Osteoblast (primary cell): ENCODE measurements around the gene LSM2. TPM values are rescaled to one million over a fixed set of nuclear protein-coding genes. Genes with fewer than 3 reads are reported as not detected.
A peak's percentile ranks its signal among the peaks of the same experiment; 100 is the strongest.

Source experiments
- DNase-seq: peaks from one replicate; pipeline ENCODE4 v3.0.0; 2011; ENCODE audit warnings: low spot score, mixed read lengths; ENCODE audit not compliant: insufficient read length; ENCODE audit errors: missing footprints
- H2AFZ ChIP-seq: 2 replicates; pipeline ENCODE4 v1.6.0; 2011; ENCODE audit warnings: mild to moderate bottlenecking, low read length
- H3K27ac ChIP-seq: 2 replicates; pipeline ENCODE4 v1.5.1; 2011; ENCODE audit warnings: mild to moderate bottlenecking, low read depth, low read length, moderate library complexity
- H3K27me3 ChIP-seq: 2 replicates; pipeline ENCODE4 v1.6.0; 2012; ENCODE audit warnings: mild to moderate bottlenecking, control low read depth, inconsistent platforms, low read length, moderate library complexity; ENCODE audit not compliant: insufficient read depth
- H3K36me3 ChIP-seq: 2 replicates; pipeline ENCODE4 v1.5.1; 2011; ENCODE audit warnings: mild to moderate bottlenecking, low read length, control low read depth, moderate library complexity; ENCODE audit not compliant: insufficient read depth
- H3K4me1 ChIP-seq: 2 replicates; pipeline ENCODE4 v1.5.1; 2011; ENCODE audit warnings: mild to moderate bottlenecking, low read length, control low read depth, moderate library complexity; ENCODE audit not compliant: insufficient read depth
- H3K4me2 ChIP-seq: 2 replicates; pipeline ENCODE4 v1.6.0; 2011; ENCODE audit warnings: mild to moderate bottlenecking, low read length; ENCODE audit not compliant: insufficient read depth
- H3K4me3 ChIP-seq: fragments of 200-600 bp; sonication (generic); 3 replicates; pipeline ENCODE4 v1.5.1; 2012; ENCODE audit warnings: mild to moderate bottlenecking, low read length, inconsistent platforms; ENCODE audit not compliant: insufficient read depth
- H3K79me2 ChIP-seq: 2 replicates; pipeline ENCODE4 v1.6.0; 2012; ENCODE audit warnings: mild to moderate bottlenecking, low read length, control low read depth, inconsistent platforms; ENCODE audit not compliant: insufficient read depth
- H3K9me3 ChIP-seq: 2 replicates; pipeline ENCODE4 v1.5.1; 2011; ENCODE audit warnings: low read depth, low read length, control low read depth
- H4K20me1 ChIP-seq: 2 replicates; pipeline ENCODE4 v1.6.0; 2012; ENCODE audit warnings: mild to moderate bottlenecking, low read length, control low read depth; ENCODE audit not compliant: insufficient read depth
- CTCF ChIP-seq: IDR thresholded peaks from 2 replicates; pipeline ENCODE4 v1.5.1; 2011; ENCODE audit warnings: mild to moderate bottlenecking, low read depth, low read length, moderate library complexity; ENCODE audit errors: extremely low read depth
- total RNA-seq: library from RNA; depleted of rRNA; stranded (reverse); fragments of >200 nt; gene quantifications from 2 replicates; pipeline ENCODE4 v1.2.3, GENCODE V29; 2012

Gene LSM2
- total RNA-seq, 1 donor, result 22.4 TPM

DNA sequence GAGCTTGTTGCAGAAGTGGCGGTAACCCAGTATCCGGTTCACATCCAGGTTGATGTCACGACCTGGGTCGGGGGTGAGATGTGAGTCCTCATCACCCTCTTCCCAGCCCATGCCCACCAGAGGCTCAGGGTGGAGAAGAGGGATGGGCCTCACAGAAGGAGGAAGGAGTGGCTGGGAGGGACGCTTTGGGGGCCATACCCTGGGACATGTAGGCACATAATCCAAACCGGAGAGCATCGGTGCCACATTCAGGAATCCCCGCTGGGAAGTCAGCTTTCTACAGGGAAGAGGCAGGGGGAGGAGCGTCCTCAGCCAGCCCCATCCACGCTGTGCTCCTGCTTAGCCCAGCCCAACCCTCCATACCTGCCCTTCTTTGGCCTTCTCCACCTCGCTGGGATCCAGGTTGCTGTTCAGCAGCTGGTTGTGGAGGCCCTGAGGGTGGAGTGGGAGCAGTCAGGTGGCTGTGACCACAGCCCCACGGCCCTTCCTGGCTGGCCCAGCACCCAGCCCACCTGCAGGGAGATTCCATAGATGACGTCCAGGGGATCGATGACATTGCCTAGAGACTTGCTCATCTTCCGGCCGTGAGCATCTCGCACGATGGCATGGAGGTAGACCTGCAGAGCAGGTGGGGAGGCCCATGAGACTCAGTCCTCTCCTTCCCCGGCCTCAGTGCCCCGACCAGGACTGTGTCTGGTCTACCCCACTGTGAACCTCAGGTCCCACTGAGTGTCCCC, 26.1 kb downstream of the LSM2 start:
- Histone ChIP-seq H3K4me1 (peaks cover 12% of the 10 kb centered on the region), H2AFZ (no peak overlapping the region), H3K36me3 (peaks cover 59% of the 10 kb centered on the region), H3K27ac (no peak overlapping the region), H3K4me3 (no peak overlapping the region), H3K79me2 (no peaks in the 10 kb centered on the region), H3K9me3 (no peaks in the 10 kb centered on the region), H3K4me2 (no peak overlapping the region), H4K20me1 (peaks cover 3% of the 10 kb centered on the region), H3K27me3 (no peaks in the 10 kb centered on the region)
- no peak for TF ChIP-seq CTCF
- peak; percentile 55 for DNase-seq

GRCh38 chr6:31779908-31780307, 26.9 kb downstream of the LSM2 start:
- Histone ChIP-seq H3K27me3 (no peaks in the 10 kb centered on the region), H3K4me3 (no peak overlapping the region), H3K4me1 (peaks cover 12% of the 10 kb centered on the region), H3K4me2 (no peak overlapping the region), H4K20me1 (peaks cover 3% of the 10 kb centered on the region), H3K9me3 (no peaks in the 10 kb centered on the region), H3K79me2 (no peaks in the 10 kb centered on the region), H3K36me3 (peaks cover 51% of the 10 kb centered on the region), H2AFZ (no peak overlapping the region), H3K27ac (no peak overlapping the region)
- TF ChIP-seq CTCF, result no peak
- peak; percentile 57 for DNase-seq

DNA sequence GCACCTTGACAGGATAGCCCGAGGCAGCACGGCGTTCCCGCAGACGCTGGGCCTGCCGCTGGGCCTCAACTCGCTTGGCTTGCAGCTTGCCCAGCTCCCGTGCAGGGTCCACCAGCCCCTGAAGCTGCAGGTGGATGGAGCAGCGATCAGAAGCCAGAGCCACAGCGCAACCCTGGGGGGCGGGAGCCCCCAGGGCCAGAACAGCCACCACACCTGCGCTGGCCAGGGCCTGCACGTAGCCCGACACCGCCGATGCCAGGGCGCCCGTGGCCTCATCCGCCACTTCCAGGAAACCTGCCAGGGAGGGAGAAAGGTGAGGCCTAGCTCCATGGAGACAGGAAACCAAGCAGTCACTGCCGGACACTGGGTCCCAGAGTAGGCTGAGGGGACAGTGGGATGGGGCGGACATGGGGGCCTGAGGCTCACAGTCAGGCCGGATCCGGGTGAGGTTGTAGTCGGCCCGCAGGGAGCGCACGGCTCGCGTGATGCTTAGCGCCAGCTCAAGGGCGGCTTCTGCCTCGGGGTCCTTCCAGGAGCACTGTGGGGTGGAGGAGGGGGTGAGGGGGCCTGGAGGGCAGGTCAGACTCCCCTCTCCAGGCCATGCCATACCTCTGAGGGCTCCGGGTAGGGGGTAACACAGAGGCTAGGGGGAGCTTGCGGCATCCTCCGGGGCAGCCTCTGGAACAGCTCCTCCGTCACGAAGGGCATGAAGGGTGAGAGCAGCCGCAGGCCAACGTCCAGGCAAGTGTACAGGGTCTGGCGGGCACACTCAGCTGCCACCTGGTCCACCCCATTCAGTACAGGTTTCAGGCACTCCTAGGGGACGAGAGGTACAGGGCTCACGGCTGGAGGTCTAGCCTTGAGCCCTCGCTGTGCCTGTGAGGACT, 27.5 kb downstream of the LSM2 start:
- peaks cover 45% of the 10 kb centered on the region for H3K36me3 ChIP-seq

More for the DNA sequence above, 27.5 kb downstream of the LSM2 start:
- no peaks in the 10 kb centered on the region for H3K79me2 ChIP-seq
- H3K4me2 ChIP-seq, result no peak overlapping the region
- no peak overlapping the region for H3K27ac ChIP-seq
- H3K9me3 ChIP-seq, result no peaks in the 10 kb centered on the region
- H4K20me1 ChIP-seq, result peaks cover 3% of the 10 kb centered on the region
- TF ChIP-seq CTCF, result no peak
- no peaks in the 10 kb centered on the region for H3K27me3 ChIP-seq
- H2AFZ ChIP-seq, result no peak overlapping the region
- H3K4me1 ChIP-seq, result peaks cover 12% of the 10 kb centered on the region
- DNase-seq, result peak; percentile 62
- H3K4me3 ChIP-seq, result no peak overlapping the region
